Kidney epithelial cell (primary cell): ENCODE results near the gene RTP2. TPM values are rescaled to one million over a fixed set of nuclear protein-coding genes. Genes with fewer than 3 reads are reported as not detected.

Experiments used
- DNase-seq: peaks from one replicate; pipeline ENCODE4 v3.0.0-alpha.2; 2010; ENCODE audit warnings: low read depth
- H3K27me3 ChIP-seq: 2 replicates; pipeline ENCODE4 v1.6.0; 2011; ENCODE audit warnings: low read length; ENCODE audit not compliant: control insufficient read depth, insufficient read depth
- H3K36me3 ChIP-seq: 2 replicates; pipeline ENCODE4 v1.5.1; 2011; ENCODE audit warnings: low read length; ENCODE audit not compliant: control insufficient read depth, insufficient read depth
- H3K4me3 ChIP-seq: 2 replicates; pipeline ENCODE4 v1.5.1; 2011; ENCODE audit warnings: low read depth, mild to moderate bottlenecking, control low read depth, low read length
- total RNA-seq: library from RNA; depleted of rRNA; stranded (reverse); fragments of >200 nt; gene quantifications from 2 replicates; pipeline ENCODE4 v1.2.3, GENCODE V29; 2015
- TF ChIP-seq, protein P1 (sequence below): IDR thresholded peaks from 2 replicates; pipeline ENCODE4 v1.5.1; 2011; ENCODE audit warnings: mild to moderate bottlenecking, moderate library complexity, low read length, control low read depth, inconsistent platforms; ENCODE audit not compliant: insufficient read depth, poor library complexity, severe bottlenecking

The RTP2 gene
- total RNA-seq, 1 donor from 2014 or later = not detected

DNA sequence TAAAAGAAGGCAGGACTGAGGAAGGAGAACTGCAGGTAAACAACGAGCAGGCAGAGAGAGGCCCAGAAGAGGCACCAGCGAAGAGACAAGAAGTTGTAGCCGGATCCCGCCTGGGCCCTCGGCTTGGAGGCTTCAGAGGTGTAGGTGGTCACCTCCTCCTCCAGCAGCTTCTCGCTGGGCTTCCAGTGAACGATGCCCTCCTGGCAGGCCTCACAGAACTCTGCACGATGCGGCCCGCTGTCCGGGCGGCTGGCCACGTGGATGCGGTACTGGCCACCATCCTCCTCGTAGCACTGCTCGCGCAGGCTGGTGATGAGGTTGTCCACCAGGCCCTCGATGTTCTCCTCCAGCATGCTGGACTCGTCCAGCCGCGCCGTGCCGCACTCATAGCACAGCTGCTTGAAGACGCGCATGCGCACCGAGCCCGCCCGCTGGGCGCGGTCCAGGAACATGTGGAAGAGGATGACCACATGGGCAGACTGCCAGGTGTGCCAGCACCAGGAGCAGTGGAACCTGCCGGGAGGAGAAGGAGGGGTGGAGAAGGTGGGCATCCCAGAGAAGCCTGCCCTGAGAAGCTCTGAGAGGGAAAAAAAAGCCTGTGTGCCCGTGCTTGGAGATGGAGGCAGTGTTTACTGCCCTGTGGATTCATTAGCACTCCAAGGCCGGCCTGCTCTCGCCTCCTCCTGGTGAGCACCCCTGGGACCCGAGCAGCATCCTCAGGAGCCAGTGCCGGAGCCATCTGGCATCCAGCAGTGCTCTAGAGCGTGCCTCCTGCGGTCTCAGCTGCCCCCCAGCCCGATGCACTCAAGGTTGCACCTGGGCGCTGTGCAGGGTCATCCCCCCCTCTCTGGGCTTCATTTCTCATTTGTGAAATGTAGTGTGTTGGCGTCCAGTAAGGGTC is 3.6 kb downstream of the RTP2 start:
- H3K27me3 ChIP-seq = peaks cover 5% of the 10 kb centered on the region
- H3K36me3 ChIP-seq = no peaks in the 10 kb centered on the region
- no peak for DNase-seq
- TF ChIP-seq, protein P1, sequence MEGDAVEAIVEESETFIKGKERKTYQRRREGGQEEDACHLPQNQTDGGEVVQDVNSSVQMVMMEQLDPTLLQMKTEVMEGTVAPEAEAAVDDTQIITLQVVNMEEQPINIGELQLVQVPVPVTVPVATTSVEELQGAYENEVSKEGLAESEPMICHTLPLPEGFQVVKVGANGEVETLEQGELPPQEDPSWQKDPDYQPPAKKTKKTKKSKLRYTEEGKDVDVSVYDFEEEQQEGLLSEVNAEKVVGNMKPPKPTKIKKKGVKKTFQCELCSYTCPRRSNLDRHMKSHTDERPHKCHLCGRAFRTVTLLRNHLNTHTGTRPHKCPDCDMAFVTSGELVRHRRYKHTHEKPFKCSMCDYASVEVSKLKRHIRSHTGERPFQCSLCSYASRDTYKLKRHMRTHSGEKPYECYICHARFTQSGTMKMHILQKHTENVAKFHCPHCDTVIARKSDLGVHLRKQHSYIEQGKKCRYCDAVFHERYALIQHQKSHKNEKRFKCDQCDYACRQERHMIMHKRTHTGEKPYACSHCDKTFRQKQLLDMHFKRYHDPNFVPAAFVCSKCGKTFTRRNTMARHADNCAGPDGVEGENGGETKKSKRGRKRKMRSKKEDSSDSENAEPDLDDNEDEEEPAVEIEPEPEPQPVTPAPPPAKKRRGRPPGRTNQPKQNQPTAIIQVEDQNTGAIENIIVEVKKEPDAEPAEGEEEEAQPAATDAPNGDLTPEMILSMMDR = no peak
- H3K4me3 ChIP-seq = no peak overlapping the region

DNA sequence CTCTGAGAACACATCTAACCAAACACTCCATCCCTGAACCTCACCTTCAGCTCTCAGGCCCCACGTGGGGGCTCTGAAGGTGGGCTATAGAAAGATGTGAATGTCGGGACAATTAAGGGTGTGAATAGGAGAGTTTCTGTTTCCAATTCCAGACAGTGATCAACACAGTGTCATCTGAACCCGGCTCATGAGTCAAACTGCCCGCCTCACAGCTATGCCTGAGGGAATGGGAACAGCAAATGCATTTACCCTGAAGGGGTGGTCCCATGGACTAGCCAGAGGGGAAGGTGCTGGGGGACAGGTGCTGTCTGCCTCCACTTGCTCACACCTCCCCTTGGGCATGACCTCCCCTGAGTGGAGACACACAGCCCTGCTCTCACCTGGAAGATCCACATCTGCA is 6.3 kb downstream of the RTP2 start:
- H3K4me3 ChIP-seq = no peak overlapping the region
- H3K27me3 ChIP-seq = peaks cover 2% of the 10 kb centered on the region
- no peaks in the 10 kb centered on the region for H3K36me3 ChIP-seq
- DNase-seq = no peak
- TF ChIP-seq, protein P1 = no peak

DNA sequence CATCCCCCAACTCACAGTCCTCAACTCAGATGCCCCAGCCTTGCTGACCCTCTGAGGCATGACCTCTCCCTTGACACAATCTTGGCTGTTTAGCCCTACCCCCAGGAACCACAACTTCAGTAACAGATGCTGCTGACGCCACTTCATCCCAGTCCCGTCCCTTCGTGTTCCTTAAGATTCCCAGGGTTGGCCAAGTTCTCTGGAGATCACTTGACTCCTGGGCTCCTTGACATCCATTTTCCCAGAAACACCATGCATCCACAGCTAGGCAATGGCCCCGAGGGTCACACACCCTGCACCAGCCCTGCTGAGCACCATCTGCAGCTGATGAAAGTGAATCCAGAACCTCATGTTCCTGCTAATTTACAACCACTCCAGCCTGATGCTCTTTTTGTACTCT is 6.9 kb downstream of the RTP2 start:
- DNase-seq = no peak
- Histone ChIP-seq H3K27me3 (peaks cover 2% of the 10 kb centered on the region), H3K4me3 (no peak overlapping the region), H3K36me3 (no peaks in the 10 kb centered on the region)
- TF ChIP-seq, protein P1 = no peak

DNA sequence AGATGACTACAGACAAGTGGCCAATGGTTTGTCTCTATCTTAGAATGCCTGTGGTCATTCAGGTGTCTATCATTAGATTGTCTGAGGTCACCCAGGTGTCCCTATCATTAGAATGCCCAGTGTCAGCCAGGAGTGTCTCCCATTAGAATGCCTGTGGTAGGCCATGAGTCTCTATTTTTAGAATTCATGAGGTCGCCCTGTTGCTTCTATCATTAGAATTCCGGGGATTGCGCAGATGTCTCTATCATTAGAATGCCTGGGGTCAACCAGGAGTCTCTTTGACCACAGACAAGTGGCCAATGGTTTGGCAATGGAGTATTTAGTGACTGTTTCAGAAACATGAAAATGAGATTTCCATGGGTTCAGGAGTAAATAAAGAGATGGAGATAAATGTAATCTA is 7.6 kb downstream of the RTP2 start:
- no peaks in the 10 kb centered on the region for H3K36me3 ChIP-seq
- no peak for DNase-seq
- TF ChIP-seq, protein P1 = no peak
- H3K27me3 ChIP-seq = peaks cover 2% of the 10 kb centered on the region
- H3K4me3 ChIP-seq = no peak overlapping the region

DNA sequence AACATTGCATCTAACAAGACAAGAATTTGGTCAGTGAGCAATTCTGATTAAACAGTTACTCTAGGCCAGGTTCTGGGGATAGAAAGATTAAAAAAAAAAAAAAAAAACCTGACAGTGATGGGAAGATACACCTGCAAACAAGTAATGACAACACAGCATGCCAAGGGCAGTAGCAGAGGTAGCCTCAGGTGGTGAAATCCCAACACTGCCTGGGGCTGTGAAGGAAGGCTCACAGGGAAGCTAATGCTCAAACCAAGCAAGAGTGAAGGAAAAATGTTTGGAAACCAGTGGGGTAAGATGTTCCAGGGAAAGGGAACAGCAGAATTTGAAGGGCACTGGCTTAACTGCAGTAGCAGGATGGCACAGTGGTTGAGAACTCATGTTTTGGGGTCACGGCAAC is 8.9 kb downstream of the RTP2 start:
- Histone ChIP-seq H3K27me3 (peaks cover 2% of the 10 kb centered on the region), H3K4me3 (no peak overlapping the region), H3K36me3 (no peaks in the 10 kb centered on the region)
- TF ChIP-seq, protein P1 = no peak
- DNase-seq = no peak

DNA sequence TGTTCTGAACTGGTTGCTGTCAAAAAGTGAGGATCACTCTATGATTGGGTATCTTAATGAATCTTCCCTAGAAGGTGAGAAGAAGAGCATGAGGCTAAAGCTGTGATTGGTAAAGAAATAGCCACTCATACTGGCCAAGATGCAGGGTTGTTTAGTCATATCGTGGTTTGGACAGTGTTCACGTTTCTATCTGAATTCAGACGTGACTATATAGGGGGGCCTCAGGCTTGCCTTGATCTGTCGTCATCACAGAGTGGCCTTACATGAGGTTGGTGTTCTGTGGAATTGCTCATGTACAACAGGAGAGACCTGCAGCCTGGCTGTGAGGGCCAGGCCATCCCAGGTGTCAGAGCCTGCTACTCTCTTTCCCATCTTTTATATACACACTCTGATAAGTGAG is 12.4 kb downstream of the RTP2 start:
- Histone ChIP-seq H3K4me3 (no peak overlapping the region), H3K27me3 (no peaks in the 10 kb centered on the region), H3K36me3 (no peaks in the 10 kb centered on the region)
- TF ChIP-seq, protein P1 = no peak
- DNase-seq = no peak
